ENCODE data around the gene RTF1. TPM values are rescaled to one million over a fixed set of nuclear protein-coding genes. Genes with fewer than 3 reads are reported as not detected.
A peak's percentile ranks its signal among the peaks of the same experiment; 100 is the strongest.
"Not testable (repeated sequence)": the region's sequence is repeated elsewhere in the genome, so short reads cannot be mapped to it uniquely, and the experiment has no call there.

RTF1 gene
- total RNA-seq, 1 donor from 2014 or later: 30.5 TPM

GRCh38 chr15:41437448-41437847 lies 20.6 kb downstream of the RTF1 start:
- Mint-ChIP-seq H3K4me3 (ENCODE audit: unreplicated experiment) (no peak overlapping the region), H3K27me3 (ENCODE audit: low read depth) (no peaks in the 10 kb centered on the region), H3K4me1 (ENCODE audit: low read depth) (peaks cover 20% of the 10 kb centered on the region), H3K9me3 (ENCODE audit: low read depth) (no peaks in the 10 kb centered on the region), H3K27ac (ENCODE audit: unreplicated experiment) (peak overlapping the region; percentile 91), H3K36me3 (ENCODE audit: low read depth) (peaks cover 12% of the 10 kb centered on the region)
- no peak for DNase-seq (ENCODE audit: low spot score)
- no peak for TF ChIP-seq CTCF (IDR thresholded peaks at IDR 0.05)

GRCh38 chr15:41438206-41438605 lies 21.3 kb downstream of the RTF1 start:
- Mint-ChIP-seq H3K4me1 (ENCODE audit: low read depth) (peaks cover 20% of the 10 kb centered on the region), H3K27ac (ENCODE audit: unreplicated experiment) (peak overlapping the region; percentile 91), H3K9me3 (ENCODE audit: low read depth) (no peaks in the 10 kb centered on the region), H3K27me3 (ENCODE audit: low read depth) (no peaks in the 10 kb centered on the region), H3K4me3 (ENCODE audit: unreplicated experiment) (peak overlapping the region; percentile 28), H3K36me3 (ENCODE audit: low read depth) (peaks cover 12% of the 10 kb centered on the region)
- no peak for TF ChIP-seq CTCF (IDR thresholded peaks at IDR 0.05)
- peak; percentile 67 for DNase-seq (ENCODE audit: low spot score)

- not testable (repeated sequence) for H3K9me3 Mint-ChIP-seq (ENCODE audit: low read depth); DNase-seq (ENCODE audit: low spot score); H3K27me3 Mint-ChIP-seq (ENCODE audit: low read depth); H3K4me3 Mint-ChIP-seq (ENCODE audit: unreplicated experiment)
- H3K27ac Mint-ChIP-seq (ENCODE audit: unreplicated experiment): peak overlapping the region; percentile 91
- peaks cover 20% of the 10 kb centered on the region for H3K4me1 Mint-ChIP-seq (ENCODE audit: low read depth)
- peak; percentile 31 for TF ChIP-seq CTCF (IDR thresholded peaks at IDR 0.05)
- H3K36me3 Mint-ChIP-seq (ENCODE audit: low read depth): peaks cover 13% of the 10 kb centered on the region
These were observed 21.9 kb downstream of the RTF1 start for GRCh38 chr15:41438745-41439144.

- Mint-ChIP-seq H3K4me3 (ENCODE audit: unreplicated experiment) (no peak overlapping the region), H3K36me3 (ENCODE audit: low read depth) (peaks cover 11% of the 10 kb centered on the region), H3K9me3 (ENCODE audit: low read depth) (no peaks in the 10 kb centered on the region), H3K27me3 (ENCODE audit: low read depth) (no peaks in the 10 kb centered on the region), H3K27ac (ENCODE audit: unreplicated experiment) (no peak overlapping the region), H3K4me1 (ENCODE audit: low read depth) (peaks cover 8% of the 10 kb centered on the region)
- DNase-seq (ENCODE audit: low spot score): no peak
- no peak for TF ChIP-seq CTCF (IDR thresholded peaks at IDR 0.05)
These were observed 26.4 kb downstream of the RTF1 start for GRCh38 chr15:41443275-41443674.

- Mint-ChIP-seq H3K4me3 (ENCODE audit: unreplicated experiment) (no peak overlapping the region), H3K36me3 (ENCODE audit: low read depth) (peaks cover 7% of the 10 kb centered on the region), H3K27me3 (ENCODE audit: low read depth) (no peaks in the 10 kb centered on the region), H3K27ac (ENCODE audit: unreplicated experiment) (no peak overlapping the region), H3K4me1 (ENCODE audit: low read depth) (peaks cover 7% of the 10 kb centered on the region), H3K9me3 (ENCODE audit: low read depth) (no peaks in the 10 kb centered on the region)
- no peak for TF ChIP-seq CTCF (IDR thresholded peaks at IDR 0.05)
- no peak for DNase-seq (ENCODE audit: low spot score)
These were observed 28.5 kb downstream of the RTF1 start for GRCh38 chr15:41445399-41445798.
